ENCODE results near the gene LYG2. TPM values are rescaled to one million over a fixed set of nuclear protein-coding genes. Genes with fewer than 3 reads are reported as not detected.
"Not testable (repeated sequence)": the region's sequence is repeated elsewhere in the genome, so short reads cannot be mapped to it uniquely, and the experiment has no call there.

The LYG2 gene
- total RNA-seq, result not detected

GRCh38 chr2:99255491-99256318, at the start of gene LYG2:
TSS of gene LYG2 (minus strand) at chr2:99255666. CDS start at chr2:99254260, 1,406 bp downstream.
- Histone ChIP-seq H3K9me3 (no peaks in the 10 kb centered on the region), H3K4me1 (ENCODE audit: control insufficient read depth in 1 of 2, low read depth in 2 of 2) (no peaks in the 10 kb centered on the region), H3K27me3 (replicated peaks; ENCODE audit: insufficient read depth) (no peaks in the 10 kb centered on the region), H3K4me3 (no peak within 1 kb of the TSS), H3K27ac (no peak within 1 kb of the TSS), H3K36me3 (no peaks in the 10 kb centered on the region)
- no peak for TF ChIP-seq CTCF (IDR thresholded peaks at IDR 0.05)
- no peak for ATAC-seq (ENCODE audit: insufficient number of reproducible peaks, low FRiP score, low read depth)
- DNase-seq (ENCODE audit: low spot score), result no peak

GRCh38 chr2:99301097-99301496, 45.6 kb upstream of the LYG2 start, which contains the start of gene LYG1:
TSS of gene LYG1 (minus strand) at chr2:99301197. CDS start at chr2:99295670, 5,527 bp downstream.
- not testable (repeated sequence) for ATAC-seq (ENCODE audit: insufficient number of reproducible peaks, low FRiP score, low read depth); H3K36me3 ChIP-seq; DNase-seq (ENCODE audit: low spot score); H3K27ac ChIP-seq; H3K4me3 ChIP-seq; H3K4me1 ChIP-seq (ENCODE audit: control insufficient read depth in 1 of 2, low read depth in 2 of 2); H3K9me3 ChIP-seq; H3K27me3 ChIP-seq (replicated peaks; ENCODE audit: insufficient read depth)

GRCh38 chr2:99299580-99299979, 44.1 kb upstream of the LYG2 start:
- H3K4me1 ChIP-seq (ENCODE audit: control insufficient read depth in 1 of 2, low read depth in 2 of 2), result no peaks in the 10 kb centered on the region
- no peak for ATAC-seq (ENCODE audit: insufficient number of reproducible peaks, low FRiP score, low read depth)
- H3K27me3 ChIP-seq (replicated peaks; ENCODE audit: insufficient read depth), result no peaks in the 10 kb centered on the region
- TF ChIP-seq CTCF (IDR thresholded peaks at IDR 0.05), result no peak
- H3K27ac ChIP-seq, result no peak overlapping the region
- no peak overlapping the region for H3K4me3 ChIP-seq
- H3K9me3 ChIP-seq, result no peaks in the 10 kb centered on the region
- no peak for DNase-seq (ENCODE audit: low spot score)
- peaks cover 8% of the 10 kb centered on the region for H3K36me3 ChIP-seq

GRCh38 chr2:99297994-99298393, 42.5 kb upstream of the LYG2 start:
- DNase-seq (ENCODE audit: low spot score) (no peak), ATAC-seq (ENCODE audit: insufficient number of reproducible peaks, low FRiP score, low read depth) (no peak)
- Histone ChIP-seq H3K27me3 (replicated peaks; ENCODE audit: insufficient read depth) (no peaks in the 10 kb centered on the region), H3K4me1 (ENCODE audit: control insufficient read depth in 1 of 2, low read depth in 2 of 2) (no peaks in the 10 kb centered on the region), H3K27ac (no peak overlapping the region), H3K4me3 (no peak overlapping the region), H3K36me3 (peaks cover 8% of the 10 kb centered on the region), H3K9me3 (no peaks in the 10 kb centered on the region)
- TF ChIP-seq CTCF (IDR thresholded peaks at IDR 0.05), result no peak

GRCh38 chr2:99285526-99285925, 30.1 kb upstream of the LYG2 start:
- Histone ChIP-seq H3K27me3 (replicated peaks; ENCODE audit: insufficient read depth) (no peaks in the 10 kb centered on the region), H3K27ac (no peak overlapping the region), H3K4me1 (ENCODE audit: control insufficient read depth in 1 of 2, low read depth in 2 of 2) (no peaks in the 10 kb centered on the region), H3K36me3 (no peaks in the 10 kb centered on the region), H3K9me3 (no peaks in the 10 kb centered on the region), H3K4me3 (no peak overlapping the region)
- no peak for TF ChIP-seq CTCF (IDR thresholded peaks at IDR 0.05)
- no peak for ATAC-seq (ENCODE audit: insufficient number of reproducible peaks, low FRiP score, low read depth)
- no peak for DNase-seq (ENCODE audit: low spot score)
